GM18517 (cell line): Measurements from ENCODE around the gene KCNA3.

Experiments used
- ATAC-seq: cut with Tn5 transposase; IDR thresholded peaks from one replicate; pipeline ENCODE4 v1.9.1; 2021; ENCODE audit warnings: mild to moderate bottlenecking, moderate library complexity; ENCODE audit not compliant: unreplicated experiment

Gene KCNA3

DNA sequence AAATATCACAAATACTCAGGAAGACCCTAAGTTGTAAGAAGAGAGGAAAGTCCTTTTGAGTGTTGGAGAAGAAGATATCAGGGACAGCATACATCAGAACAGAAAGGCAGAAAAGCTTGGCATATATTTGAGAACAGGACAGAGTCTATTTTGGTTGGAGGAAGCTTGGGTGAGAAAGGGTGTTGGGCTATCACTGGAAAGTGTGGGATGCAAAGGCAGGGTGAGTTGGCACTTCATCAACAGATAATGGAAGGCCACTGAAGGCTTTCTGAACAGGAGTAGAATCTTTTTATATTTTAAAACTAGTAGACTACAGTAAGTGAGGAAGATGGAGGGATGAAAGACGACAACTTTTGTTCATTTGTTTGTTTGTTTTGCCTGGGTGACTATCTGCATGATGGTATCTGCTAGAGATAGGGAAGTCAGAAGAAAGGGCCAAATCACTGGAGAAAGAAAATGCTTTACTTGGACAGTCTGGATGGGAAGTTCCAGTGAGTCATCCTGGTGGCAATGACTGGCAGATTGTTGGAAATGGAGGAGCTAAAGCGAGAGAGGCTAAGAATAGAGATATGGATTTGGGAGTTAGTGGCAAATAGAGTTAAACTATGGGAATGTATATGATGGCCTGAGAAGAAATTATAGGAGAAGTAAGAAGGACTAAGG is 34.9 kb downstream of the KCNA3 start:
- no peak for ATAC-seq

DNA sequence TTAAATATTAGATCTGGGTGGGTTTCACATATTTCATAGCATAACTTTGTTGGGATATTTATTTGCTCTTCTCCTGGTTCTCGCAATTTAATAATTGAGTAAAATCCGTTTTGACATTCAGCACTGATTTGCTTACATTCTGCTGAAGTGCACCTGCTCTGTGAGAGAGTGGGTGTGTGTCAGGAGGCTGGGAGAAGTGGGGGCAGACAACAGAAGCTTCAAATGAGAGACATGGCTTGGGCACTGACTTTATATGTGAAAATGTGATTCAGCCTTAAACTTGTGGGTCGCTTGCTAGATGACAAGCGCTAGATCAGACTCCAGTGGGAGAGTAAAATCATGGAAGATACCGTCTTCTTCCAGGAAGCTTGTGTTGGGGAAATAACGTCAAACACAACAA is 36.2 kb downstream of the KCNA3 start:
- no peak for ATAC-seq

- no peak for ATAC-seq
Observed at GRCh38 chr1:110638058-110638457, 36.7 kb downstream of the KCNA3 start.

DNA sequence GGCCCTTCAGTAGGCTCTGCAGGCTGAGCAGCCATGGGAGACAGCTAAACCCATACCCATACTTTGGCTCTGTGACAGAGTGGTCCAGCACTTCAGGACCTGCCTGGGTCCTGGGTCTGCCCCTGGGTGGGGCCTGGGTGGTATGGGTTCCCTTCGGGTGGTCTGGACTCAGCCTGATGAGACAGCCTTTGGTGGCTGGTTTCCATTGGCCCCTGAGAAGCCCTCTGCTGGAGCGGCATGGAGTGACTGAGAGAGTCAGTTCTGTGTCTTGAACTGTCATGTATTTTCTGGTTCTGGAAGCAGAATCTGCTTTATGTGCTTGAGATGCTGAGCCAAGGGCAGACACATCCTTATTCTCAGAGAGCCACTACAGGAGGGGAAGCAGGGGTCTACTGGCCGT is 37.3 kb downstream of the KCNA3 start:
- no peak for ATAC-seq

GRCh38 chr1:110636149-110636935 is 38.4 kb downstream of the KCNA3 start:
- ATAC-seq, result no peak

DNA sequence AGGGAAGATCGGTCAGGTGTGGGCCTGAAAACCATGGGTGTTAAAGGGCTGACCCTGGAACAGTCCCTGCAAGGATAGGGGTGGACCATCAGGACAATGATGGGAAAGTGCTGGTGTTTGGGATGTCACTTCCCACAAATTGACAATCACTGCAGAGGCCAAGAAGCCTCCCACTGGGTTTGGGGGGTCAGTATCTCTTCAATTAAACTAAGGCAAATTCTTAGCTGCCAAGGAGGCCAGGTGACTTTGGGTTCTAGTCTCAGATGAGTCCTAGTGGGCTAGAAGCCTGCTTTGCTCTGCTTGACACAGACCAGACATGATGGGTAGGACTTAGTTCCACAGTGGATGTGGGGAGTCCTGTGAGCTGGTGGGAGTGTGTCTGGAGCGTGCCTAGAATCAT is 39.3 kb downstream of the KCNA3 start:
- no peak for ATAC-seq

- ATAC-seq, result peak; percentile 66
Observed at GRCh38 chr1:110634455-110635311, 40.1 kb downstream of the KCNA3 start.

DNA sequence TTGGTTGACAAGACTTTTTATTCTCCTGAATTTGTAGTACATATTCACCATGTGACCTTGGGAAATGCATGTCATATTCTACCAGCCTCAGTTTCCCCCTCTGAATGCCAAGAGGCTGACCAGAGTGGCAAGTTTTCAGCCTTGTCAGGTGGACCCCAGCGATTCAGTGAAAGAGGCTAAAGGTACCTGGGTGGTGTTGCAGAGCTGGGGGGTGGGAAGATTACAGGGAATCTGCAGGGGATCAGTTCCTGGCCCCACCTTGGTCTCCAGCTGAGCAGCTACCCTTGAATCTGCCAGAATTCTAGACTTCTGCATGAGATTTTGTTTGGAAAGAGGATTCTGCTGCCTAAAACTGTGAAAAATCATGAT is 40.7 kb downstream of the KCNA3 start:
- ATAC-seq, result no peak

- ATAC-seq, result no peak
Observed at GRCh38 chr1:110633646-110634030, 41.1 kb downstream of the KCNA3 start.

GRCh38 chr1:110631836-110632620 is 42.7 kb downstream of the KCNA3 start:
- no peak for ATAC-seq

- peak; percentile 49 for ATAC-seq
Observed at GRCh38 chr1:110630839-110631663, 43.7 kb downstream of the KCNA3 start.

DNA sequence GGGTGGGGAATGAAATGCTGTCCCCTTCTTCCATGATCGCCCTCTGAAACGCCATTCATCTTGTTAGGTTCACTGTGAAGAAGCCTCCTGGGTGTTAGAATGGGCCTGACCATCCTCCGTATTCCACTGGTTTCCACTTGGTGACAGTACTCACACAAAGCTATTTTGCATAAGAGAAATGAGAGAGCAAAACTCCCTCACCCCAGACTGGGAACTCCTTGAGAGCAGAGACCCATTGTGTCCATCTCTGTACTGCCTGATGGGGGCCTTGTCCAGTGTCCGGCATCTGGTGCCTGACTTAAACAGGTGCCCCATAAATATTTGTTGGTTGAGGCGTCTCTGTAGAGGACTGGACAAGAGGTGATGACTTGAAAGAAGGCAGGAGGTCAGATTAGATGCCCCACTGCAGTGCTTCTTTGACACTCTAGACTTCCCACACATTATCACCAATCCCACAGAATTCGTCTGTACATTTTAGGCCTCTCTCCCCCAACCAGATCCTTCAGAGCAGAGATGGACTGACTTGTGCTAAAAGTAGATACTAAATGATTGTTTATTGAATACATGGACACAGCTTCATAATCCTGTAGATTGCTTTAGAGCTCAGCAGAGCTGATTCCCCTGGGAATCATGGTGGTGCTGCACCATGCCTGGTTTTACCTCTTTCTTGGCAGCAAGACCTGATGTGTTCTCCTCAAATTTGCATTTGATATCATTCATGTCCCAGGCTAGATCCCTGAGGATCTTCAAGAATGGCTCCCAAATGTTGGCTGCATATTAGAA is 46.2 kb downstream of the KCNA3 start:
- ATAC-seq, result no peak

- ATAC-seq, result no peak
Observed at GRCh38 chr1:110627764-110628163, 47.0 kb downstream of the KCNA3 start.

DNA sequence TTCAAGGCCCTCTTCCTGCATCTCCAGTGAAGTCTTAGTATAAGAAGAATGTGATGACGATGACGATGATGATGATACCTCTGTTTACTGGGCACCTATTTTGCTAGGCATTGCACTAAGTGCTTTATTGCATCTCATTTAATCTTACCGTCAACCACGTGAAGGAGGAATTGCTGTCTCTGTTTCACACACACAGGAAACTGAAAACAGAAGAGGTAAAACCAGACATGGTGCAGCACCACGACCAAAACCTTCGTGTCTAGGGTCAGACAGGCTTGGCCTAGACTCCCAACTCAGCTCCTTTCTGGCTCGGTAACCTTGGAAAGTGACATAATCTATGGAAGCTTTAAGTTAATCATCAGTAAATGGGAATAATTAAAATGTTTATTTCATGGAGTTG is 47.9 kb downstream of the KCNA3 start:
- ATAC-seq, result no peak
